22Rv1 (cell line): ENCODE results near the gene DNAH1.

Experiments
- H3K27ac ChIP-seq: fragments of 450-650 bp; 2 replicates; pipeline ENCODE4 v1.5.1; 2017
- ZFX ChIP-seq: fragments of 450-650 bp; IDR thresholded peaks from 2 replicates; pipeline ENCODE4 v1.6.1; 2017; ENCODE audit warnings: antibody characterized with exemption, borderline replicate concordance
- TF ChIP-seq, protein P1 (sequence below): fragments of 450-650 bp; IDR thresholded peaks from 2 replicates; pipeline ENCODE4 v1.5.1; 2017; ENCODE audit warnings: mild to moderate bottlenecking

The DNAH1 gene

GRCh38 chr3:52391096-52391495 lies 75.0 kb downstream of the DNAH1 start:
- TF ChIP-seq ZFX, result no peak
- TF ChIP-seq, protein P1, sequence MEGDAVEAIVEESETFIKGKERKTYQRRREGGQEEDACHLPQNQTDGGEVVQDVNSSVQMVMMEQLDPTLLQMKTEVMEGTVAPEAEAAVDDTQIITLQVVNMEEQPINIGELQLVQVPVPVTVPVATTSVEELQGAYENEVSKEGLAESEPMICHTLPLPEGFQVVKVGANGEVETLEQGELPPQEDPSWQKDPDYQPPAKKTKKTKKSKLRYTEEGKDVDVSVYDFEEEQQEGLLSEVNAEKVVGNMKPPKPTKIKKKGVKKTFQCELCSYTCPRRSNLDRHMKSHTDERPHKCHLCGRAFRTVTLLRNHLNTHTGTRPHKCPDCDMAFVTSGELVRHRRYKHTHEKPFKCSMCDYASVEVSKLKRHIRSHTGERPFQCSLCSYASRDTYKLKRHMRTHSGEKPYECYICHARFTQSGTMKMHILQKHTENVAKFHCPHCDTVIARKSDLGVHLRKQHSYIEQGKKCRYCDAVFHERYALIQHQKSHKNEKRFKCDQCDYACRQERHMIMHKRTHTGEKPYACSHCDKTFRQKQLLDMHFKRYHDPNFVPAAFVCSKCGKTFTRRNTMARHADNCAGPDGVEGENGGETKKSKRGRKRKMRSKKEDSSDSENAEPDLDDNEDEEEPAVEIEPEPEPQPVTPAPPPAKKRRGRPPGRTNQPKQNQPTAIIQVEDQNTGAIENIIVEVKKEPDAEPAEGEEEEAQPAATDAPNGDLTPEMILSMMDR, result no peak
- H3K27ac ChIP-seq, result no peak overlapping the region

DNA sequence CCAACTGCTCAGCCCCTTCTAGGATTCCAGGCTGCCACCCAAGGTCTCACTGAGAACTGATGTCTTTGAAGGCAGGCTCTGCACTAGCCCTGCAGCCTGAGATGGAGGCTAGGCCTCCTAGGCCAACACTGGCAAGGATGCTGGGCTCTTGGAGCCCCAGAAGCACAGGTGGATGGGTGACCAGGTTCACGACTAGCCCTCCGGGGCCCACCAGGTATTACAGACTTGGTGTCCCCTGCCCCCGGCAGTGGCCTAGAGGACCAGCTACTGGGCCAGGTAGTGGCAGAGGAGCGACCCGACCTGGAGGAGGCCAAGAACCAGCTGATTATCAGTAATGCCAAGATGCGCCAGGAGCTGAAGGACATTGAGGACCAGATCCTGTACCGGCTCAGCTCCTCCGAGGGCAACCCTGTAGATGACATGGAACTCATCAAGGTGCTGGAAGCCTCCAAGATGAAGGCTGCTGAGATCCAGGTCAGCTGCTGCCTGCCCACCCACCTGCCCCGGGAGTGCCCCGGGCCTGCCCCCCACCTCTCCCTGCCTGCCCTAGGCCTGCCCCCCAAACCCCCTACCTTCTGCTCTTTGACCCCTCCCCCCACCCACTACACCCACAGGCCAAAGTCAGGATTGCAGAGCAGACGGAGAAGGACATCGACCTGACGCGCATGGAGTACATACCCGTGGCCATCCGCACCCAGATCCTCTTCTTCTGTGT lies 76.3 kb downstream of the DNAH1 start:
- no peak overlapping the region for H3K27ac ChIP-seq
- no peak for TF ChIP-seq ZFX
- TF ChIP-seq, protein P1, result no peak

- no peak overlapping the region for H3K27ac ChIP-seq
- TF ChIP-seq, protein P1, result no peak
- TF ChIP-seq ZFX, result no peak
Measured at GRCh38 chr3:52393131-52393807, 77.2 kb downstream of the DNAH1 start.

DNA sequence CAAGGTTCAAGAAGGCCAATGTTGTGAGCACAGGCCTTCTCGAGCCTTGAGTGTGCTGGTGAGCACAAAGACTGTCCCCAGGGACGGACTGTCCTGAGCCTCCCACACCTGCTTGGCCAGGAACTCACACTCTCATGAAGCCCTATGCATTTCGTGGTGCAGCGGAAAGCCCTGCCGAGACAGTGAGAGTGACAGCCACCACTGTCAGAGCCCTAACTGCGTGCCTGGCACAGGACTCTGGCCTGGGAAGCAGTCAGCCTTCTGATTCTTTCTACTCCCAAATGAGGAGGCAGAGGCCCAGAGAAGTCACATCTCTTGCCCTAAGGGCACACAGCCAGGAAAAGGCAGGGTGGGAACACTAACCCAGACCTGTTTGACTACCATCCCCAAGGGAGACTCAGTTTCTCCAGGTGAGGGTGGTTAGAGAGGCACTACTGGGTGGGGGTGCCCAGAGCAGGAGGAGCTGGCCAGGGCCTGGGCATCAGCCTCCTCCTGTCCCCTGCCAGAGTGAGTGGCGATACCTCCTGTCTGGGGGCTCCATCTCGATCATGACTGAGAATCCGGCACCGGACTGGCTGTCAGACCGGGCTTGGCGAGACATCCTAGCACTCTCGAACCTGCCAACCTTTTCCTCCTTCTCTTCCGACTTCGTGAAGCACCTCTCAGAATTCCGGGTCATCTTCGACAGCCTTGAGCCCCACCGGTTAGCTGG lies 78.0 kb downstream of the DNAH1 start:
- H3K27ac ChIP-seq, result no peak overlapping the region
- TF ChIP-seq ZFX, result no peak
- TF ChIP-seq, protein P1, result no peak

GRCh38 chr3:52394751-52395502 lies 78.8 kb downstream of the DNAH1 start:
- no peak overlapping the region for H3K27ac ChIP-seq
- no peak for TF ChIP-seq ZFX
- TF ChIP-seq, protein P1, result no peak

DNA sequence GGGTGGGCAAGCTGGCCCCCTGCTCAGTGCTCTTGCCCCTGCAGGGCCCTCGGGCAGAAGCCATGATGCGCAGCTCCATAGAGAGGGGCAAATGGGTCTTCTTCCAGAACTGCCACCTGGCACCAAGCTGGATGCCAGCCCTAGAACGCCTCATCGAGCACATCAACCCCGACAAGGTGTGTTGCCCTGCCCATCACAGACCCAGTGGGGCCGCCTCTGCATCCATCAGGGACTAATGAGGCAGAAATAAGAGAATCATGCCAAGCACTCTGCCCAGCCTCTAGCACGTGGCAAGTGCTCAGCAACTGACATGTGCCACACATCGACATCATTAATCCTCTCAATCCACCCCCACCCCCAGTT lies 79.4 kb downstream of the DNAH1 start:
- H3K27ac ChIP-seq, result no peak overlapping the region
- TF ChIP-seq, protein P1, result no peak
- no peak for TF ChIP-seq ZFX
